SK-N-MC (cell line): Measurements from ENCODE around the gene SCGB1C1.

Experiments used
- EZH2 ChIP-seq: fragments of 200-600 bp; sonication (generic); IDR thresholded peaks from one replicate; pipeline ENCODE4 v1.6.1; 2017; ENCODE audit warnings: antibody characterized with exemption
- FOXP2 ChIP-seq: optimal IDR thresholded peaks from 2 replicates; pipeline ENCODE3; 2011; ENCODE audit warnings: mild to moderate bottlenecking, moderate library complexity; ENCODE audit not compliant: insufficient read depth; ENCODE audit errors: extremely low read length, control extremely low read depth
- POLR2AphosphoS5 ChIP-seq: IDR thresholded peaks from 2 replicates; pipeline ENCODE4 v1.6.1; 2012; ENCODE audit warnings: mild to moderate bottlenecking, low read depth, low read length, borderline replicate concordance

DNA sequence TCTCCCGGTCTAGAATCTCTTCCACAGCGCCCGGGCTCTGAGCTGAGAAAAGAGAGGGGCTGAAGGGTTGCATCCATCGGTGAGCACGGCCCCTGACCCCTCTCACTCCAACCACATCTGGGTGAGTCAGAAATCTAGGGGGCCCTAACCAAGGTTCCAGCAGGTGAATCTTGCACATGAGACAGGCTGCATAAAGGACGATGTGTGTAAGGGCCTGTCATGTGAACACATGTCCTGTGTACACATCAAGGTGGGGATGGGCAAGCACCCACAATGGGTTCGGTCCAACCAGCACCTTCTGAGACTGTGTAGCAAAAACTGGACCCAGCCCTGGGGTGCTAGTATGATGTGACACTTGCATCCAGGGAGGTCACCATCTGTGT, 13.1 kb downstream of the SCGB1C1 start:
- TF ChIP-seq EZH2, result no peak
- TF ChIP-seq FOXP2, result no peak
- no peak for TF ChIP-seq POLR2AphosphoS5
